ENCODE measurements around the gene GTF2H3. TPM values are rescaled to one million over a fixed set of nuclear protein-coding genes. Genes with fewer than 3 reads are reported as not detected.

The GTF2H3 gene
- total RNA-seq, 1 donor from 2014 or later = 33.1 TPM

DNA sequence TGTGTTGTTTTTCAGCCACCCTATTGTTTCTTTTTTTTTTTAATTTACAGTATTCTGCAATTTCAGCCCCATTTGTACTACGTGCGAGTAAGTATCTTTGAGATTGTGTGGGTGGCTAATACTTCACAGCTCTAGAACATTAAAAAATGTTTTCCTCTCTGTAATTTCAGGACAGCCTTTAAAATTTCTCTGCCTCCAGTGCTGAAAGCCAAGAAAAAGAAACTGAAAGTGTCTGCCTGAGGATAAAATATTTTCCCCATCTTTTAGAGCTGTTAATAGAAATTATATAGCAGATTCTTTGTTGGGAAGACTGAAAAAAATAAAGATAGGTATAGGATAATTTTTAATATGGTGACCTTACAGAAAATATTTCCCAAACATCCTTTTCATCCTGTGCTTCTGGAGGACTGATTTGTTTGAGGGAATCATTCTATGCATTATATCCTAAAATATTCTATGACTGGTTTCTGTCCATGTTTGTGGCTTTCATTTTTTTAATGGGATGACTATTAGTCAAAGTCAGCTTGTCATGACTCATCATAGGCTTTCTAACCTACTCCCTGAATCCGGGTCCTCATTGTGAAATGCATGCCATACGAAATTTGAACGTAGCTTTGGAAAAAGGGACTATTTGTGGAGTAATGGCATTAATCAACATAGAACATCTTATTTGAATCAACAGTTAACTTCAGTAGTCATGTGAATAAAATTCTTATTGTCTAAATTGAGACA lies 26.5 kb downstream of the GTF2H3 start:
- Mint-ChIP-seq H3K27ac (ENCODE audit: unreplicated experiment) (no peak overlapping the region), H3K27me3 (ENCODE audit: low read depth) (no peaks in the 10 kb centered on the region), H3K36me3 (ENCODE audit: low read depth) (peaks cover 11% of the 10 kb centered on the region), H3K4me3 (no peak overlapping the region), H3K4me1 (no peaks in the 10 kb centered on the region), H3K9me3 (no peaks in the 10 kb centered on the region)
- TF ChIP-seq, protein P1, sequence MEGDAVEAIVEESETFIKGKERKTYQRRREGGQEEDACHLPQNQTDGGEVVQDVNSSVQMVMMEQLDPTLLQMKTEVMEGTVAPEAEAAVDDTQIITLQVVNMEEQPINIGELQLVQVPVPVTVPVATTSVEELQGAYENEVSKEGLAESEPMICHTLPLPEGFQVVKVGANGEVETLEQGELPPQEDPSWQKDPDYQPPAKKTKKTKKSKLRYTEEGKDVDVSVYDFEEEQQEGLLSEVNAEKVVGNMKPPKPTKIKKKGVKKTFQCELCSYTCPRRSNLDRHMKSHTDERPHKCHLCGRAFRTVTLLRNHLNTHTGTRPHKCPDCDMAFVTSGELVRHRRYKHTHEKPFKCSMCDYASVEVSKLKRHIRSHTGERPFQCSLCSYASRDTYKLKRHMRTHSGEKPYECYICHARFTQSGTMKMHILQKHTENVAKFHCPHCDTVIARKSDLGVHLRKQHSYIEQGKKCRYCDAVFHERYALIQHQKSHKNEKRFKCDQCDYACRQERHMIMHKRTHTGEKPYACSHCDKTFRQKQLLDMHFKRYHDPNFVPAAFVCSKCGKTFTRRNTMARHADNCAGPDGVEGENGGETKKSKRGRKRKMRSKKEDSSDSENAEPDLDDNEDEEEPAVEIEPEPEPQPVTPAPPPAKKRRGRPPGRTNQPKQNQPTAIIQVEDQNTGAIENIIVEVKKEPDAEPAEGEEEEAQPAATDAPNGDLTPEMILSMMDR (conservative IDR thresholded peaks at IDR 0.05) = no peak
- no peak for DNase-seq (ENCODE audit: low read depth, low spot score)

DNA sequence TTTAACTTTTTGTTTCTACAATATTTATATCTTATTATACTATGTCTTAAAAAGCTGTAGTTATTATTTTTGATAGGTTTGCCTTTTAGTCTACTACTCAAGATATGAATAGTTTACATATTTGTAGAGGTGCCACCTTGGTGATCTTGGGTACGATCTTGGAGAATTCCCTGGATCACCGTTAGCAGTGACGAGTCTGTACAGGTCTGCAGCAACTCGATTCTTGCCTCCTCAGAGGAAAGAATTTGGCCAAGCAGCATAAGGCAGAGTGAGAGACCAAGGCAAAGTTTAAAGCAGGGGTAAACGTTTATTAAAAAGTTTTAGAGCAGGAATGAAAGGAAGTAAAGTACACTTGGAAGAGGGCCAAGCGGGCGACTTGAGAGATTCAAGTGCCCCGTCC lies 34.1 kb downstream of the GTF2H3 start:
- Mint-ChIP-seq H3K27me3 (ENCODE audit: low read depth) (no peaks in the 10 kb centered on the region), H3K27ac (ENCODE audit: unreplicated experiment) (no peak overlapping the region), H3K4me3 (no peak overlapping the region), H3K4me1 (peaks cover 15% of the 10 kb centered on the region), H3K9me3 (no peaks in the 10 kb centered on the region), H3K36me3 (ENCODE audit: low read depth) (peaks cover 5% of the 10 kb centered on the region)
- TF ChIP-seq, protein P1 (conservative IDR thresholded peaks at IDR 0.05) = no peak
- DNase-seq (ENCODE audit: low read depth, low spot score) = no peak

DNA sequence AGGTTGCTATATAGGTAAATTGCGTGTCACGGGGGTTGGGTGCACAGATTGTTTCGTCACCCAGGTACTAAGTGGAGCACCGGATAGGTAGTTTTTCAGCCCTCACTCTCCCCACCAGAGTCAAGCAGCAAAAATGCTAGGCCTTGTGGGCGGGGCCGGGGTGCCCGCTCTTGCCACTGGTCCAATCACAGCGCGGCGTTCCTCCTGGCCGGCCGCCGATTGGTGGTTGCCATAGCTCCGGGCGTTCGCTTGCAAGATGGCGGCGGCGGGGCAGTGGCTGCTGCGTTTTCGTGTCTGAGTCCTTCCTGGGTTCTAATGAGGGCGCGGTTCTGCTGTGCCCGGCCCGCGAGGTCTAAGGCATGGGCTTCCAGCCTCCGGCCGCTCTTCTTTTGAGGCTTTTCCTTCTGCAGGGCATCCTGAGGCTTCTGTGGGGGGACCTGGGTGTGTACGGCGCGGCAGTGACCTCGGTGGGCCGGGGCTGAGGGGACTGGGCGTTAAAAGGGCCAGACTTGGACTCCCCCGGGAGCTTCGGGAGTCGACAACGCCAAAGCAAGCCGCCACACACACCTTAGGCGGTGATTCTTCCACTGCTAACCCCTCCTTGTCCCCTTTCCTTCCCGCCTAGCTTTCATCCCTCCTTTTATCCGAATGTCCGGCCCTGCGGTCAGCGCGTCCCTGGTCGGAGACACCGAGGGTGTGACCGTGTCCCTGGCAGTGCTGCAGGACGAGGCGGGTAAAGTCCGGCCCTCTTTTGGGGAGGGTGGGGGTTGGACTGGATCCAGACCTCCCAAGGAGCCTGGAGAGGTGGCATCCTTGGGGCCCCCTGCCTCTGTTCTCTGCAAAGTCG lies 37.5 kb downstream of the GTF2H3 start, which contains the start of gene TCTN2:
Gene TCTN2 (plus strand): TSS at position 232 of the 847 bp plus-strand sequence. CDS start 128 bp downstream, at position 360.
- Mint-ChIP-seq H3K27ac (ENCODE audit: unreplicated experiment) (peak within 1 kb of the TSS; percentile 92), H3K36me3 (ENCODE audit: low read depth) (no peaks in the 10 kb centered on the region), H3K4me3 (peak within 1 kb of the TSS; percentile 97), H3K9me3 (no peaks in the 10 kb centered on the region), H3K27me3 (ENCODE audit: low read depth) (no peaks in the 10 kb centered on the region), H3K4me1 (peaks cover 21% of the 10 kb centered on the region)
- TF ChIP-seq, protein P1 (conservative IDR thresholded peaks at IDR 0.05) = no peak
- peak; percentile 94 for DNase-seq (ENCODE audit: low read depth, low spot score)

DNA sequence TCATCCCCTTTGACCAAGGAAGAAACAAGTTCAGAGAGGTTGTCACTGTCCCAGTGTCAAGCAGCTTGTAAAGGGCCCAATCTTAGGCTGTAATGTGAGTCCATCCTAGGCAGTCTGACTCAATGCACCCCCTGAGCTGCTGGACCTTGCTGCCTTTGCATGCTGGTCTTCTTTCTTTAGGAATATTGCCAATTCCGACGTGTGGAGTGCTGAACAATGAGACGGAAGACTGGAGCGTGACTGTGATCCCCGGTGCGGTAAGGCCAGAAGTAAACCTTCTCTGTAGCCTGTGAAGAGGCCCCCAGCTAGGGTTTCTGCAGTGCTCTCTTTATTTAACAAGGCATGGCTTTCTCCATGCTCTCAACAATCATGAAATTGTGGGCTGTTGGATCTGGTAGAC lies 38.2 kb downstream of the GTF2H3 start:
- DNase-seq (ENCODE audit: low read depth, low spot score) = no peak
- H3K27me3 Mint-ChIP-seq (ENCODE audit: low read depth) = no peaks in the 10 kb centered on the region
- no peaks in the 10 kb centered on the region for H3K9me3 Mint-ChIP-seq
- H3K4me1 Mint-ChIP-seq = peaks cover 21% of the 10 kb centered on the region
- H3K27ac Mint-ChIP-seq (ENCODE audit: unreplicated experiment) = no peak overlapping the region
- H3K4me3 Mint-ChIP-seq = peak overlapping the region; percentile 97
- no peaks in the 10 kb centered on the region for H3K36me3 Mint-ChIP-seq (ENCODE audit: low read depth)
- TF ChIP-seq, protein P1 (conservative IDR thresholded peaks at IDR 0.05) = no peak

DNA sequence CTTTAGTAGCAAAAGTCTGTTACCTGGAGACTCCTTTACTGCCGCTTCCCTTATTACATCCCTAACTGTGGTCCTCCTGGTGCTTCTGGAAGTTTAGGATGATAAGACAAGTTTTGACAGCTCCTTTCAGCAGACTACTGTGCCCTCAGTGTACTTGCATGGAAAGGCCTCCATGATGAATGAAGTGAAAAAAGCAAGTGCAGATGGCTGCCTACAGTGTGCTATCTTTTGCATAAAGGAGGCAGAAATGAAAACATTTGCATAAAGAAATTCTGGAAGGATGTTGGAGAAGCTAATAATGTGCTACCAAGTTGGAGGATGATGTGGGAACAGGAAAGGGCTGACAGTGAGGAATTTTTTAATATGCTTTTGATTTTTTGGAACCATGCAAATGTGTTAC lies 41.8 kb downstream of the GTF2H3 start:
- DNase-seq (ENCODE audit: low read depth, low spot score) = no peak
- no peaks in the 10 kb centered on the region for H3K36me3 Mint-ChIP-seq (ENCODE audit: low read depth)
- H3K9me3 Mint-ChIP-seq = no peaks in the 10 kb centered on the region
- TF ChIP-seq, protein P1 (conservative IDR thresholded peaks at IDR 0.05) = no peak
- no peak overlapping the region for H3K4me3 Mint-ChIP-seq
- H3K27ac Mint-ChIP-seq (ENCODE audit: unreplicated experiment) = peak overlapping the region; percentile 82
- no peaks in the 10 kb centered on the region for H3K27me3 Mint-ChIP-seq (ENCODE audit: low read depth)
- peaks cover 21% of the 10 kb centered on the region for H3K4me1 Mint-ChIP-seq
